ENCODE results near the gene PTGER4. TPM values are rescaled to one million over a fixed set of nuclear protein-coding genes. Genes with fewer than 3 reads are reported as not detected.

PTGER4 gene
- total RNA-seq, 1 experiment from 2014 or later: 0.92 TPM

- Mint-ChIP-seq H3K27ac (no peak overlapping the region), H3K27me3 (ENCODE audit: low read depth) (no peaks in the 10 kb centered on the region), H3K4me3 (no peak overlapping the region), H3K4me1 (no peaks in the 10 kb centered on the region), H3K9me3 (peaks cover 8% of the 10 kb centered on the region), H3K36me3 (no peaks in the 10 kb centered on the region)
- DNase-seq (ENCODE audit: low spot score) (no peak), ATAC-seq (no peak)
- ChIA-PET CTCF (no interaction called here), POLR2A (no interaction called here)
- TF ChIP-seq FOXP1 (CRISPR knock-in tag; IDR thresholded peaks at IDR 0.05; ENCODE audit: borderline replicate concordance) (no peak), IRF2 (CRISPR knock-in tag; IDR thresholded peaks at IDR 0.05; ENCODE audit: borderline replicate concordance, low read depth) (no peak), ESRRA (CRISPR knock-in tag; IDR thresholded peaks at IDR 0.05; ENCODE audit: borderline replicate concordance) (no peak), NR3C1 (CRISPR knock-in tag; conservative IDR thresholded peaks at IDR 0.05; ENCODE audit: low read depth) (no peak), ETV6 (CRISPR knock-in tag; IDR thresholded peaks at IDR 0.05) (no peak)
- TF ChIP-seq, protein P1, sequence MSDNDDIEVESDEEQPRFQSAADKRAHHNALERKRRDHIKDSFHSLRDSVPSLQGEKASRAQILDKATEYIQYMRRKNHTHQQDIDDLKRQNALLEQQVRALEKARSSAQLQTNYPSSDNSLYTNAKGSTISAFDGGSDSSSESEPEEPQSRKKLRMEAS (CRISPR knock-in tag; IDR thresholded peaks at IDR 0.05): no peak
- TF ChIP-seq, protein P2, sequence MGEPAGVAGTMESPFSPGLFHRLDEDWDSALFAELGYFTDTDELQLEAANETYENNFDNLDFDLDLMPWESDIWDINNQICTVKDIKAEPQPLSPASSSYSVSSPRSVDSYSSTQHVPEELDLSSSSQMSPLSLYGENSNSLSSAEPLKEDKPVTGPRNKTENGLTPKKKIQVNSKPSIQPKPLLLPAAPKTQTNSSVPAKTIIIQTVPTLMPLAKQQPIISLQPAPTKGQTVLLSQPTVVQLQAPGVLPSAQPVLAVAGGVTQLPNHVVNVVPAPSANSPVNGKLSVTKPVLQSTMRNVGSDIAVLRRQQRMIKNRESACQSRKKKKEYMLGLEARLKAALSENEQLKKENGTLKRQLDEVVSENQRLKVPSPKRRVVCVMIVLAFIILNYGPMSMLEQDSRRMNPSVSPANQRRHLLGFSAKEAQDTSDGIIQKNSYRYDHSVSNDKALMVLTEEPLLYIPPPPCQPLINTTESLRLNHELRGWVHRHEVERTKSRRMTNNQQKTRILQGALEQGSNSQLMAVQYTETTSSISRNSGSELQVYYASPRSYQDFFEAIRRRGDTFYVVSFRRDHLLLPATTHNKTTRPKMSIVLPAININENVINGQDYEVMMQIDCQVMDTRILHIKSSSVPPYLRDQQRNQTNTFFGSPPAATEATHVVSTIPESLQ (CRISPR knock-in tag; IDR thresholded peaks at IDR 0.05): no peak
Measured at GRCh38 chr5:40646266-40646665, 33.4 kb upstream of the PTGER4 start.

DNA sequence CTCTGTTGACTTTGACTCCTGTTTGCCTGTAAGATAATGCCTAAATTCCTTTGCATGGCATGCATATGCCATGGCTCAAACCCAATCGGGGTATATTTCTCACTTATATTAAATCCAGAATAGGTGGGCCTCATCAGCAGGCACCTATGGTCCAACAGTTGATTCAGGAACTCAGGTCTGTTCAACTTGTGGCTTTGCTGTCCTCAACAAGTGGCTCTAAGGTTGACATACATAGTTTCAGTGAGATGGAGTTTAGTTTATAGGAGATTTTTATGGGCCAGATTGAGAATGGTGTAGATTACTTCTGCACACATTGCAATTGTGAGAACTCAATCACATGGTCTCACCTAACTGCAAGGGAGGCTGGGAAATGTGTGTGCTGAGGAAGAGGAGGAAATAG is 31.6 kb upstream of the PTGER4 start:
- DNase-seq (ENCODE audit: low spot score) (no peak), ATAC-seq (no peak)
- Mint-ChIP-seq H3K9me3 (0 out of 2 replicates have a peak, but pooled peaks cover 3% of the 10 kb centered on the region), H3K27me3 (ENCODE audit: low read depth) (no peaks in the 10 kb centered on the region), H3K4me3 (no peak overlapping the region), H3K4me1 (no peaks in the 10 kb centered on the region), H3K27ac (no peak overlapping the region), H3K36me3 (no peaks in the 10 kb centered on the region)
- TF ChIP-seq ZNF281 (CRISPR knock-in tag; IDR thresholded peaks at IDR 0.05): no peak
- TF ChIP-seq FOXK1 (CRISPR knock-in tag; IDR thresholded peaks at IDR 0.05): no peak
- TF ChIP-seq USF1 (CRISPR knock-in tag; IDR thresholded peaks at IDR 0.05): no peak
- CTCF ChIA-PET: interaction anchor here (0.5 kb wide), 1 partner anchor 21 kb away, joined by 3 read pairs; no protein-coding TSS in a partner anchor
- POLR2A ChIA-PET: no interaction called here

DNA sequence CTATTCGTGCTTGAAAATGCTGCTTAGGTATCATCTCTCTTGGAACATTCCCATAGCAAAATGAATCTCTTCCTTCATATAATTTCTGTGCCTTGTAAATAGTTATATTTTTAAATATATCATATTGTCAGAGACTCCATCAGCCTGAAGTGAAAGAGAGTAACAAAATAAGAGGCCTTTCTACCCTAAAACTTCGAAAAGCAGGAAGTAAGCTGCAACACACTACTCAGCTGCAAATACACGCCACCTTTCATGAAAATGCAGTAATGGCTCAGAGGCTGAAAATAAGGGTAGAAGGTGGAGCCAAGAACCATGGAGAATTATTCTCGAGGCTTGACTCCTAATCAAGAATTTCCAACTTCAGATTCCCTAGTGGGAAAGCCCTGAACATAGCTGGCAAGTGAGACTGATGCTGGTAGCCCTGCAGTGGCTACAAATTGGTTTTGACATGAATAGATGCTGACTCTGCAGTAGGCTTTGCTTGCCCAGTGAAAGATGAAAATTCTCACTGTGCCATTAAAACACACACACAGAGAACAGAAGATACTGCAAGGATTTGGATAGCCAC is 30.2 kb upstream of the PTGER4 start:
- no peak for DNase-seq (ENCODE audit: low spot score)
- Mint-ChIP-seq H3K9me3 (no peaks in the 10 kb centered on the region), H3K4me3 (no peak overlapping the region), H3K27me3 (ENCODE audit: low read depth) (no peaks in the 10 kb centered on the region), H3K36me3 (no peaks in the 10 kb centered on the region), H3K27ac (no peak overlapping the region), H3K4me1 (no peaks in the 10 kb centered on the region)
- ChIA-PET POLR2A (no interaction called here), CTCF (no interaction called here)
- no peak for TF ChIP-seq ZNF138 (CRISPR knock-in tag; conservative IDR thresholded peaks at IDR 0.05)
- TF ChIP-seq SMAD3 (CRISPR knock-in tag; IDR thresholded peaks at IDR 0.05; ENCODE audit: borderline replicate concordance): no peak
- TF ChIP-seq ZNF416 (CRISPR knock-in tag; IDR thresholded peaks at IDR 0.05): no peak
- TF ChIP-seq IRF2 (CRISPR knock-in tag; IDR thresholded peaks at IDR 0.05; ENCODE audit: borderline replicate concordance, low read depth): no peak
- TF ChIP-seq, protein P3, sequence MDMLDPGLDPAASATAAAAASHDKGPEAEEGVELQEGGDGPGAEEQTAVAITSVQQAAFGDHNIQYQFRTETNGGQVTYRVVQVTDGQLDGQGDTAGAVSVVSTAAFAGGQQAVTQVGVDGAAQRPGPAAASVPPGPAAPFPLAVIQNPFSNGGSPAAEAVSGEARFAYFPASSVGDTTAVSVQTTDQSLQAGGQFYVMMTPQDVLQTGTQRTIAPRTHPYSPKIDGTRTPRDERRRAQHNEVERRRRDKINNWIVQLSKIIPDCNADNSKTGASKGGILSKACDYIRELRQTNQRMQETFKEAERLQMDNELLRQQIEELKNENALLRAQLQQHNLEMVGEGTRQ (CRISPR knock-in tag; IDR thresholded peaks at IDR 0.05): no peak
- TF ChIP-seq, protein P4, sequence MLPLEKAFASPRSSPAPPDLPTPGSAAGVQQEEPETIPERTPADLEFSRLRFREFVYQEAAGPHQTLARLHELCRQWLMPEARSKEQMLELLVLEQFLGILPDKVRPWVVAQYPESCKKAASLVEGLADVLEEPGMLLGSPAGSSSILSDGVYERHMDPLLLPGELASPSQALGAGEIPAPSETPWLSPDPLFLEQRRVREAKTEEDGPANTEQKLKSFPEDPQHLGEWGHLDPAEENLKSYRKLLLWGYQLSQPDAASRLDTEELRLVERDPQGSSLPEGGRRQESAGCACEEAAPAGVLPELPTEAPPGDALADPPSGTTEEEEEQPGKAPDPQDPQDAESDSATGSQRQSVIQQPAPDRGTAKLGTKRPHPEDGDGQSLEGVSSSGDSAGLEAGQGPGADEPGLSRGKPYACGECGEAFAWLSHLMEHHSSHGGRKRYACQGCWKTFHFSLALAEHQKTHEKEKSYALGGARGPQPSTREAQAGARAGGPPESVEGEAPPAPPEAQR (CRISPR knock-in tag; IDR thresholded peaks at IDR 0.05): no peak
- TF ChIP-seq GRHL2 (CRISPR knock-in tag; IDR thresholded peaks at IDR 0.05; ENCODE audit: insufficient replicate concordance, severe bottlenecking): no peak
- no peak for TF ChIP-seq CREM (CRISPR knock-in tag; IDR thresholded peaks at IDR 0.05)
- TF ChIP-seq SP1 (CRISPR knock-in tag; conservative IDR thresholded peaks at IDR 0.05): no peak
- no peak for TF ChIP-seq ETV6 (CRISPR knock-in tag; IDR thresholded peaks at IDR 0.05)
- TF ChIP-seq NFE2L1 (CRISPR knock-in tag; IDR thresholded peaks at IDR 0.05): no peak
- TF ChIP-seq ELF4 (CRISPR knock-in tag; IDR thresholded peaks at IDR 0.05; ENCODE audit: low read depth): no peak
- no peak for TF ChIP-seq OVOL2 (CRISPR knock-in tag; IDR thresholded peaks at IDR 0.05; ENCODE audit: borderline replicate concordance)
- no peak for TF ChIP-seq EMX1 (CRISPR knock-in tag; IDR thresholded peaks at IDR 0.05)
- ATAC-seq: no peak
